GM13977 (cell line): ENCODE results near the gene RAB4A.

ENCODE experiments used
- DNase-seq: peaks from one replicate; pipeline ENCODE4 v3.0.0; 2012; ENCODE audit warnings: low spot score
- in situ Hi-C: fragments of 300-500 bp; cut with MboI; formaldehyde crosslinking; loops from one replicate; pipeline ENCODE4 v1.12.0; 2022; ENCODE audit warnings: low sequenced_read_pairs, low pct_unique_long_range_greater_than_20kb, mixed read lengths, inconsistent platforms; ENCODE audit not compliant: unreplicated experiment
- TF ChIP-seq, protein P1 (sequence below): IDR thresholded peaks from 2 replicates; pipeline ENCODE4 v1.5.1; 2012; ENCODE audit warnings: mild to moderate bottlenecking, control low read depth; ENCODE audit not compliant: insufficient read depth; ENCODE audit errors: extremely low read depth, missing control alignments

The RAB4A gene

DNA sequence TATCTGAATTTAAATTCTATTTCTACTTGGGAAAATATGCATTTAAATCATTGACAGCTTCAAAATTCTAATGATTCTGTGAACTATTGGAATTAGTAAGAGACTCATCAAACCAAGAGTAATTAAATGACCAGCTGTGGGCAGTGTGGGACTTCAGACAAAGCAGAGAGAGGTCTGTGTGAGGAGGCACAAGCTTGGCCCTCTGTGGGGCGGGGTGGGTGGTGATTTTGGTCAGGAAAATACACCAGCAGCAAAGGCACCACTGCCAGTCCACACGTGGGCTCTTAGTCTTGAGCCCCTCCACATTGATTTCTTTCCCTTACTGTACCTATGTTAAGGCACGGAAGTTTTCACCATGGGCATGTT is 39.2 kb upstream of the RAB4A start:
- TF ChIP-seq, protein P1, sequence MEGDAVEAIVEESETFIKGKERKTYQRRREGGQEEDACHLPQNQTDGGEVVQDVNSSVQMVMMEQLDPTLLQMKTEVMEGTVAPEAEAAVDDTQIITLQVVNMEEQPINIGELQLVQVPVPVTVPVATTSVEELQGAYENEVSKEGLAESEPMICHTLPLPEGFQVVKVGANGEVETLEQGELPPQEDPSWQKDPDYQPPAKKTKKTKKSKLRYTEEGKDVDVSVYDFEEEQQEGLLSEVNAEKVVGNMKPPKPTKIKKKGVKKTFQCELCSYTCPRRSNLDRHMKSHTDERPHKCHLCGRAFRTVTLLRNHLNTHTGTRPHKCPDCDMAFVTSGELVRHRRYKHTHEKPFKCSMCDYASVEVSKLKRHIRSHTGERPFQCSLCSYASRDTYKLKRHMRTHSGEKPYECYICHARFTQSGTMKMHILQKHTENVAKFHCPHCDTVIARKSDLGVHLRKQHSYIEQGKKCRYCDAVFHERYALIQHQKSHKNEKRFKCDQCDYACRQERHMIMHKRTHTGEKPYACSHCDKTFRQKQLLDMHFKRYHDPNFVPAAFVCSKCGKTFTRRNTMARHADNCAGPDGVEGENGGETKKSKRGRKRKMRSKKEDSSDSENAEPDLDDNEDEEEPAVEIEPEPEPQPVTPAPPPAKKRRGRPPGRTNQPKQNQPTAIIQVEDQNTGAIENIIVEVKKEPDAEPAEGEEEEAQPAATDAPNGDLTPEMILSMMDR = peak; percentile 22
- no peak for DNase-seq
- in situ Hi-C loops = no loop called here

DNA sequence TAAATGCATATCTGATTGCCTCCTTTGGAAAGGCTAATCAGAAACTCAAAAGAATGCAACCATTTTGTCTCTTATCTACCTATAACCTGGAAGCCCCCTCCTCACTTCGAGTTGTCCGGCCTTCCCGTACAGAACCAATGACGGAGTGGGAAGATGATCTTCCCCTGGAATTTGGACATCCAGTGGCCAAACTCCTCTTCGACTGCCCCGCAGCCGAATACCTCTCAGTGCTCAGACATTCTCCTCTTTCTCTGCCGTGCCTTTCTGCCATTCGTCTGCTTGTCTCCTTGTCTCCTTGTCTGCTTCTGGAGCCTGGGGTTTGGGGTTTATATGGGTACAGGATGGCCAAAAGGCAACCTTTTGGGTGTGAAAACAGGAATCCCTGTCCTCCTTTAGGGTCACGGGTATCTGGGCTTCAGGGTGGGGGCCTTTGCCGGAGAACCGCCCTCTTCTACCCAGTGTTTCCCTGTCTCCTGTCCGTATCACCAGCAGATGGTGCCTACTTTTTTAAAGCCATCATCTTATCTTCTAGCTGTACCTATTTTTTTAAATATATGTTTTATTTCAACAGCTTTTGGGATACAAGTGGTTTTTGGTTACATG is 35.9 kb upstream of the RAB4A start:
- TF ChIP-seq, protein P1 = no peak
- in situ Hi-C loops = no loop called here
- no peak for DNase-seq

DNA sequence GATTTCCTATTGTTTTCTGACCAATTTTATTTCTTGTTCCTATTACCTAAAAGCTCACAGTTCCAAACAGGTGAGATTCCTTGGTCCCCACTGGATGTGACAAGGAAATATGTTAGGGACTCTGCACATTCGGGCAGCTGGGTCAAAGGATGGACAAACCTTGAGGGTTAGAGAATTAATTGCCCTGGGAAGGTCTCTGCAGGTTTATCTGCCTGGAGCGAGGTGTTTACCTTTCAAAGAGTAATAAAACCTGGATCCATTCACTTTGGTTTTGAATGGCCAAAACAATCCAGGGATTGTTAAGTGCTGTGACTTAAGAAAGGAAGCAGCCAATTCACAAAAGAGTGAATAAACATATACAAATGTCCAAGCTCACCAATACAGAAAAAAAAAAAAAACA is 33.6 kb upstream of the RAB4A start:
- TF ChIP-seq, protein P1 = no peak
- no peak for DNase-seq
- in situ Hi-C loops = no loop called here

DNA sequence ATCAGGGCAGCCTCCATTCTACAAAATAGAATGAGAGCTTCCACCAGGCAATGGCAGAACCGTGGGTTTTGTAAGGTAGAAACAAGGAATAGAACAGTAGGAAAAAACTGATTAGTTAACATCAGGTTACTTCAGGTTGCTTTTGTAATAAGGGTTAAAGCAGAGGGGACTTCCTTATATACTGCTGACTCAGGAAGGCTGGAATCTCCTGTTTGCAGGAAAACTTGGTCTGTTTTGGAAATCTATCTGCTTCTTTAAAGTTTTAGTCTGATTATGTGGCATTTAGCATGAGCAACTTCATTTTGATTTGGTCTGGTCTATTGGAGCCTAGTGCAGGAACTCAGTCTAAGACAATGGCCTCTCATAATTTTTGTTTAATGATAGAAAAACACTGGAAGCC is 32.7 kb upstream of the RAB4A start:
- no peak for DNase-seq
- in situ Hi-C loops = no loop called here
- TF ChIP-seq, protein P1 = no peak

DNA sequence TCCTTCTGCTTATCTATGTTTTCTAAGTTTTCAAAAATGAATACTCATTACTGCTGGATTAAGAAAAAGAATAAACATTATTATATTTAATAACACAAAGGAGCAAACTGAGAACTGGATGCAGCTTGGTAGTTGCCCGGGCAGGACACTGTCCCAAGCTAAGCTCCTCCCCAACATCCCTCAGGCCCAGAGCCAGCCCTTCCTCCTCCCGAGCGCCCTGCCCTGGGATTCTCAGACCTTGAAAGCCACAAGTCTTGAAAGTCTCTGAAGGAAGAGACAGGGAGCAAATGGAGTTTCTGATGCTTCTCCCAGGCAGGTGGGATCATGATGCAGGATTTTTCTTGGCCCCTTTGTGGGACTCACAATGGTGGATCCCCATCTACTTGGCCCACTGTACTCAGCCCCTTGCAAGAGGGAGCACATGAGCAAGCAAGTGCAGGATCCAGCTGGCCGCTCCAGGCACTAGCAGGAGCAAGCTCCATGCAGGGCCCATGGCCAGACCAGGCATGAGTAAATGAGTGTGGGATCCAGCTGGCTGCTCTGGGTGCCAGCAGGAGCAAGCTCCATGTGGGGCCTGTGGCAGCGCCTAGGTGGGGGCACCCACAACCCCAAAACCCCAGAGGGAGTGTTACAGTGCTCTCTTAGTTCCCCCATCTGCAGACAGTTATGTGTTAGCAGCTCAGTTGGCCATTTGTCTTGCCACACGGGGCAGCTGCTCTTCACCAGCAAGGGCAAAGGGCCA is 32.1 kb upstream of the RAB4A start:
- in situ Hi-C loops = no loop called here
- no peak for DNase-seq
- TF ChIP-seq, protein P1 = no peak

DNA sequence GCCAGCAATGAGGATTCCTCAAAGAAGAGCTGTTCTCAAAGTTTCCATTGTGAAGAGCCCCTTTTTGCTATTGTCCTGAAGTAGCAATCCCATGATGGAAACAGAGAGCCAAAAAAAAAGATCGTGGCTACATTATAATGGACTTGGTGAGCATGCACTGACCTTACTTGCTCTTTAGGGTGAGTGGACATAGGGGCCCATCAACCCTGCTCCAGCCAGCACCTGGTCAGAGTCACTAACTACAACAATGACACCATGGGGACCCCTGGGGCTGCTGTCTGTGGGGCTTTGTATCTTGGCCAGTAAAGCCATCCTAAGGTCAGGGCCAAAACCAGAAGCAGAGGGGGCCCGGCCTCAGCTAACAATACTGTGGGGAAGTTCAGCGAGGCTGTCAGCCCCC is 30.4 kb upstream of the RAB4A start:
- in situ Hi-C loops = no loop called here
- no peak for DNase-seq
- TF ChIP-seq, protein P1 = no peak
